ENCODE results near the gene MLLT10. TPM values are rescaled to one million over a fixed set of nuclear protein-coding genes. Genes with fewer than 3 reads are reported as not detected.

MLLT10 gene
- total RNA-seq, 1 donor from 2014 or later, result 53.3 TPM

DNA sequence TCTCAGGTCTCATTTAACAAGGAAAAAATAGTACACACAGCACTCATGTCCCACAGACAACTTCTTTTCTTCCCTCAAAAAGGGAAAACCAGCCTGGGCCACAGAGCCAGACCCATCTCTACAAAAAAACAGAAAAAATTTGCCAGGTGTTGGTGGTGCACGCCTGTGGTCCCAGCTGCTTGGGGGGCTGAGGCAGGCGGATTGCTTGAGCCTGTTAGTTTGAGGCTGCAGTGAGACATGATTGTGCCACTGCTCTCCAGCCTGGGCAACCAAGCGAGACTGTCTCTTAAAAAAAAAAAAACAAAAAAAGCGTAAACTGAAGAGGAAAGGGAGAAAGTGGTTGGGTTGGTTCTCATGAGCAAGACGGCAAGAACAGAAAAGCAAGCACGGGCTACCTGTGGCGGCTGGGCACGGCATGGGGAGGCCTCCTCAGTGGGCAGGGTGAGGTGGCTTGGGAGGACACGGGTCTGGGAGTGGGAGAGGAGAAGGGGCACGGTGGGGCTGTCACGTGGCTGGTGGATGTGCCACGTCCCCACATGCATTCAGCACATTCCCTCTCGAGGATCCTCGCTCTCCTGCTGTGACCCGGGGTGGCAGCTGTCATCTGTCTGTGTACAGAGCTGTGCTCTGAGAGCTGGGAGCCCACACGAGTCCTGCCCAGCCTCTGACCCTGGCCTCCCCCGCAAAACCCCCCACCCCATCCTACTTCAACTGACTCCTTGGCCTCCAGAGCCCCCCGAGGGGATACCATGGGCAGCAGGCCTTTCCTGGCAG, 219.7 kb downstream of the MLLT10 start:
- H3K36me3 ChIP-seq, result peaks cover 0 to 6% of the 10 kb centered on the region in 2 donors
- no peaks in the 10 kb centered on the region for H3K4me1 ChIP-seq
- no peak overlapping the region for H3K27ac ChIP-seq
- H3K9me3 ChIP-seq, result no peaks in the 10 kb centered on the region
- no peaks in the 10 kb centered on the region for H3K27me3 ChIP-seq
- intact Hi-C loops (cut with DNase I), result no loop called here
- TF ChIP-seq, protein P1, sequence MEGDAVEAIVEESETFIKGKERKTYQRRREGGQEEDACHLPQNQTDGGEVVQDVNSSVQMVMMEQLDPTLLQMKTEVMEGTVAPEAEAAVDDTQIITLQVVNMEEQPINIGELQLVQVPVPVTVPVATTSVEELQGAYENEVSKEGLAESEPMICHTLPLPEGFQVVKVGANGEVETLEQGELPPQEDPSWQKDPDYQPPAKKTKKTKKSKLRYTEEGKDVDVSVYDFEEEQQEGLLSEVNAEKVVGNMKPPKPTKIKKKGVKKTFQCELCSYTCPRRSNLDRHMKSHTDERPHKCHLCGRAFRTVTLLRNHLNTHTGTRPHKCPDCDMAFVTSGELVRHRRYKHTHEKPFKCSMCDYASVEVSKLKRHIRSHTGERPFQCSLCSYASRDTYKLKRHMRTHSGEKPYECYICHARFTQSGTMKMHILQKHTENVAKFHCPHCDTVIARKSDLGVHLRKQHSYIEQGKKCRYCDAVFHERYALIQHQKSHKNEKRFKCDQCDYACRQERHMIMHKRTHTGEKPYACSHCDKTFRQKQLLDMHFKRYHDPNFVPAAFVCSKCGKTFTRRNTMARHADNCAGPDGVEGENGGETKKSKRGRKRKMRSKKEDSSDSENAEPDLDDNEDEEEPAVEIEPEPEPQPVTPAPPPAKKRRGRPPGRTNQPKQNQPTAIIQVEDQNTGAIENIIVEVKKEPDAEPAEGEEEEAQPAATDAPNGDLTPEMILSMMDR (IDR thresholded peaks at IDR 0.05), result no peak
- TF ChIP-seq POLR2AphosphoS5 (IDR thresholded peaks at IDR 0.05; ENCODE audit: insufficient read depth in 1 of 2, low read depth in 1 of 2) (no peak), POLR2A (IDR thresholded peaks at IDR 0.05) (no peak)
- no peak overlapping the region for H3K4me3 ChIP-seq
- no peak for DNase-seq (ENCODE audit: extremely low spot score in 2 of 2)

DNA sequence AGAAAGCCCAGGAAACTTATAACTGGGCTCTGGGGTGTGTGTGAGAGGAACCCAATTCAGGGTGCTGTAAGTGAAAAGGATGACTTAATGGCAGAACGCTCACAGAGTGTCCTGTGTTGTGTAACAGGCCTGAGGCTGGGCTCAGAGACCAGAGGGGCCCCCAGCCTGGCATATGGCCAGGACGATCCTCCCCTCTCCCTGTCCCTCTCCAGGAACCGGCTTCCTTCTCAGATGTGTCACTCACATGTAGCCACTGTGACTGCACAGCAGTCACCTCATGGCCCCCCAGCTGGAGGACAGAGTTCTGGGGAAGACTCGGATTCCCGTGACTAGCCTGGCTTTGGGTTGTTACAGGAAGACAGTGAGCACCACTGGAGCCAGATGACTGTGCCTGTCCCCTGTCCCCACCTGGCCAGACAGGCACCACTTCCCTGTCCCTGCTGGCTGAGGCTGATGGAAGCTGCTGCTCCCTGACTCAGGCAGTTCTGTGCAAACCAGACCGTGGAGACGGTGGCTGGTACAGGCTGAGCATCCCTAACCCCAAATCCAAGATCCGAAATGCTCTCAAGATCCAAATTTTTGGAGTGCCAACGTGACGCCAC, 220.5 kb downstream of the MLLT10 start:
- no peak overlapping the region for H3K27ac ChIP-seq
- TF ChIP-seq, protein P1 (IDR thresholded peaks at IDR 0.05), result no peak
- TF ChIP-seq POLR2A (IDR thresholded peaks at IDR 0.05) (no peak), POLR2AphosphoS5 (IDR thresholded peaks at IDR 0.05; ENCODE audit: insufficient read depth in 1 of 2, low read depth in 1 of 2) (no peak)
- intact Hi-C loops (cut with DNase I), result no loop called here
- H3K36me3 ChIP-seq, result peaks cover 0 to 6% of the 10 kb centered on the region in 2 donors
- DNase-seq (ENCODE audit: extremely low spot score in 2 of 2), result no peak
- H3K4me1 ChIP-seq, result no peaks in the 10 kb centered on the region
- no peak overlapping the region for H3K4me3 ChIP-seq
- no peaks in the 10 kb centered on the region for H3K9me3 ChIP-seq
- no peaks in the 10 kb centered on the region for H3K27me3 ChIP-seq

DNA sequence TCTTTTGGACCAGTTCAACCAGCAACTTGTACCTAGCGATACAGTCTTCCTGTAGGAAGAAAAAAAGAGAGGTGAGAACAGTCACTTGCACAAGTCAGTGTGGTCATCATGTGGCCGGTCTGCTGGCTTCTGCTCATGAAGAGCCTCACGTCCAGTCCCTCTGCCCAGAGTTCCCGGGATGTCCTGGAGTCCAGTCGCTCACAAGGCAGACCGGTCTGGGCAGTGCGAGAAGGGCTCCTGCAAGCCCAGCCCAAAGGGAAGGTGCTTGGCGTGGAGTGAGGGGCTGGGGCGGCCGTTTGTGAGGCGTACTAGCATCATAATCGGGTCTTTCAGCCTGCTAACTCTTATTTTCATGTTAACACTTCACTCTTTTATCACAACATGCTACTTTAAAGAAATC, 222.7 kb downstream of the MLLT10 start:
- DNase-seq (ENCODE audit: extremely low spot score in 2 of 2), result no peak
- H3K9me3 ChIP-seq, result no peaks in the 10 kb centered on the region
- TF ChIP-seq POLR2AphosphoS5 (IDR thresholded peaks at IDR 0.05; ENCODE audit: insufficient read depth in 1 of 2, low read depth in 1 of 2) (no peak), POLR2A (IDR thresholded peaks at IDR 0.05) (no peak)
- TF ChIP-seq, protein P1 (IDR thresholded peaks at IDR 0.05), result no peak
- intact Hi-C loops (cut with DNase I), result no loop called here
- peaks cover 0 to 6% of the 10 kb centered on the region in 2 donors for H3K36me3 ChIP-seq
- no peak overlapping the region for H3K4me3 ChIP-seq
- H3K27me3 ChIP-seq, result no peaks in the 10 kb centered on the region
- no peak overlapping the region for H3K27ac ChIP-seq
- H3K4me1 ChIP-seq, result no peaks in the 10 kb centered on the region

DNA sequence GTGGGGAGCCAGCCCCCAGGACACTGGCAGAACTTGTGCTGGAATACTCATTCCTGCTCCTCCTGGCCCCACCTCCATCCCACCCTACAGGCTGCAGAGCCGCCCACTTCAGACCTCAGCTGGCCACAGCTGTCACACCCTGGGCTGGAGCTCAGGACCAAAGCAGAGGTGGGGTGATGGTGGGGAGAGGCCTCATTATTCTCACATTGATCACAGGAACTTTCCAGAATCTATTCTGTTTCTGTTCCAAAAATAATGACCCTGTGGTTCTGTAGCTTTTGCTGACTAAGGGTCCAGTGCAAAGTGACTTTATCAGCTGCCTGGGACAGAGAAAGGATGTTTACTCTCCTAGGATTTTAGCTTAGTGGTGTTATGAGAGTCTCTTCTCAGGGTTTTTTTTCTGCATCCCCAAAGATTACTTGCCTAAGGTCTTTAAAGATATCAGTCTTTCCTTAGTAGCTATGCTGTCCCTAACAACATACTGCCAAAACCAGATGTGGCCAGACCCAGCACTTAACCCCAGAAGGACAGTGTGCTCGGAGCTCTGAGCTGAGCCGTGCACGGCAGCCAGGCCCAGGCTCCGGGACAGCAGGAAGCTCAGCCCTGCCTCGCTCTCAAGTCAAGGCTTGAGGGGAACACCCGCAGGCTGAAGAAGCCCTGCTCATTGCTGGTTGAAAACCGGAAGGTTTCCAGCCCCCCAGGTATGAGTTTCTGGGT, 223.3 kb downstream of the MLLT10 start:
- no peaks in the 10 kb centered on the region for H3K9me3 ChIP-seq
- H3K4me3 ChIP-seq, result no peak overlapping the region
- TF ChIP-seq, protein P1 (IDR thresholded peaks at IDR 0.05), result no peak
- TF ChIP-seq POLR2AphosphoS5 (IDR thresholded peaks at IDR 0.05; ENCODE audit: insufficient read depth in 1 of 2, low read depth in 1 of 2) (no peak), POLR2A (IDR thresholded peaks at IDR 0.05) (no peak)
- H3K27me3 ChIP-seq, result no peaks in the 10 kb centered on the region
- DNase-seq (ENCODE audit: extremely low spot score in 2 of 2), result no peak
- intact Hi-C loops (cut with DNase I), result no loop called here
- no peak overlapping the region for H3K27ac ChIP-seq
- peaks cover 0 to 6% of the 10 kb centered on the region in 2 donors for H3K36me3 ChIP-seq
- H3K4me1 ChIP-seq, result no peaks in the 10 kb centered on the region

All from vagina (tissue), 2 donors.